Nephron progenitor cell (in vitro differentiated cells): ENCODE results near the gene JMJD7.

Source experiments
- DNase-seq: peaks from one replicate; pipeline ENCODE4 v3.0.0; 2021
- H3K27ac Mint-ChIP-seq: 2 replicates; pipeline ENCODE4 v1.8.0; 2021; ENCODE audit warnings: mild to moderate bottlenecking, moderate library complexity, mixed read lengths
- H3K27me3 Mint-ChIP-seq: 2 replicates; pipeline ENCODE4 v1.8.0; 2021; ENCODE audit warnings: mild to moderate bottlenecking, low read depth, mixed read lengths; ENCODE audit not compliant: poor library complexity
- H3K36me3 Mint-ChIP-seq: 2 replicates; pipeline ENCODE4 v1.8.0; 2021; ENCODE audit warnings: low read depth, mixed read lengths
- H3K4me1 Mint-ChIP-seq: 2 replicates; pipeline ENCODE4 v1.8.0; 2021; ENCODE audit warnings: mixed read lengths
- H3K4me3 Mint-ChIP-seq: 2 replicates; pipeline ENCODE4 v1.8.0; 2021; ENCODE audit warnings: mild to moderate bottlenecking, moderate library complexity, mixed read lengths
- H3K9me3 Mint-ChIP-seq: 2 replicates; pipeline ENCODE4 v1.8.0; 2021; ENCODE audit warnings: mild to moderate bottlenecking, moderate library complexity, mixed read lengths
- TF ChIP-seq, protein P1 (sequence below): fragments of 200-600 bp; sonication (generic); IDR thresholded peaks from 2 replicates; pipeline ENCODE4 v1.5.0; 2021; ENCODE audit warnings: antibody characterized with exemption

JMJD7 gene

DNA sequence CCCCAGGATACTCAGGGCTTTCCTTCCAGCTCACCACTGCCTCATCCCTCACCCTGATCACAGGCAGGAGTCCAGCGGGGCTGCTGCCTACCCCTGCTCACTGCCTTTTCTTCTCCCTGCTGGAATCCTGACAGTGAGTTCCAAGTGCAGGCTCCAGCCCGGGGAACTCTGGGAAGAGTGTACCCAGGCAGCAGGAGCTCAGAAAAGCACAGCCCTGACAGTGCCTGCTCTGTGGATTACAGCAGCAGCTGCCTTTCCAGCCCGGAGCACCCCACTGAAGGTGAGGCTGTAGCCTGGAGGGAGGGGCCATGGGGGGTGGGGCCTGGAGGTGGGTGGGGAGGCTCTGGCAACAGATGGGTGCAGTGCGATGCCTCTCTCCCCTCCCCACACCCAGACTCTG, 6.1 kb upstream of the JMJD7 start:
- Mint-ChIP-seq H3K4me3 (no peak overlapping the region), H3K27ac (peak overlapping the region; percentile 90)

DNA sequence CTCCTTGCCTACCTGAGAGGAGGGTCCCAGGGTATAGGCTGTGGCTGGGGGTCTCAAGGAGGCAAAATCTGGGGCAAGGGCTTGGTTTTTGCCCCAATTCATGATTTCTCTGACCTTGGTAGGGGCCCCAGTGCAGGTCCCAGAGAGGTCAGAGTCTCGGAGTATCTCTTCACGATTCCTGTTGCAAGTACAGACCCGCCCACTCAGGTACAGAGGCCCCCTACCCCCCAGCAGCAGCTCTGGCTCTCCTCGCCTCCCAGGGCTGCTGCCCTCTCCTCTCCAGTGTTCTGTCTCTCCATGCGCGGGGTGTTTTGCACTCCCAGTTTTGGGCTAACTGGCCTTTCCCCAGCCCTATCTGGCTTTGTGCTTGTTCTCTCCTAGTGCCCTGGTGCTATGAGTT, 5.4 kb upstream of the JMJD7 start:
- Mint-ChIP-seq H3K9me3 (no peaks in the 10 kb centered on the region), H3K4me1 (no peaks in the 10 kb centered on the region), H3K36me3 (peaks cover 20% of the 10 kb centered on the region), H3K27me3 (peaks cover 20% of the 10 kb centered on the region), H3K4me3 (no peak overlapping the region), H3K27ac (no peak overlapping the region)
- TF ChIP-seq, protein P1, sequence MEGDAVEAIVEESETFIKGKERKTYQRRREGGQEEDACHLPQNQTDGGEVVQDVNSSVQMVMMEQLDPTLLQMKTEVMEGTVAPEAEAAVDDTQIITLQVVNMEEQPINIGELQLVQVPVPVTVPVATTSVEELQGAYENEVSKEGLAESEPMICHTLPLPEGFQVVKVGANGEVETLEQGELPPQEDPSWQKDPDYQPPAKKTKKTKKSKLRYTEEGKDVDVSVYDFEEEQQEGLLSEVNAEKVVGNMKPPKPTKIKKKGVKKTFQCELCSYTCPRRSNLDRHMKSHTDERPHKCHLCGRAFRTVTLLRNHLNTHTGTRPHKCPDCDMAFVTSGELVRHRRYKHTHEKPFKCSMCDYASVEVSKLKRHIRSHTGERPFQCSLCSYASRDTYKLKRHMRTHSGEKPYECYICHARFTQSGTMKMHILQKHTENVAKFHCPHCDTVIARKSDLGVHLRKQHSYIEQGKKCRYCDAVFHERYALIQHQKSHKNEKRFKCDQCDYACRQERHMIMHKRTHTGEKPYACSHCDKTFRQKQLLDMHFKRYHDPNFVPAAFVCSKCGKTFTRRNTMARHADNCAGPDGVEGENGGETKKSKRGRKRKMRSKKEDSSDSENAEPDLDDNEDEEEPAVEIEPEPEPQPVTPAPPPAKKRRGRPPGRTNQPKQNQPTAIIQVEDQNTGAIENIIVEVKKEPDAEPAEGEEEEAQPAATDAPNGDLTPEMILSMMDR = no peak
- DNase-seq = no peak

More for the DNA sequence above, 6.1 kb upstream of the JMJD7 start:
- H3K9me3 Mint-ChIP-seq = no peaks in the 10 kb centered on the region
- TF ChIP-seq, protein P1 = no peak
- no peaks in the 10 kb centered on the region for H3K4me1 Mint-ChIP-seq
- no peak for DNase-seq
- H3K27me3 Mint-ChIP-seq = peaks cover 14% of the 10 kb centered on the region
- peaks cover 24% of the 10 kb centered on the region for H3K36me3 Mint-ChIP-seq

DNA sequence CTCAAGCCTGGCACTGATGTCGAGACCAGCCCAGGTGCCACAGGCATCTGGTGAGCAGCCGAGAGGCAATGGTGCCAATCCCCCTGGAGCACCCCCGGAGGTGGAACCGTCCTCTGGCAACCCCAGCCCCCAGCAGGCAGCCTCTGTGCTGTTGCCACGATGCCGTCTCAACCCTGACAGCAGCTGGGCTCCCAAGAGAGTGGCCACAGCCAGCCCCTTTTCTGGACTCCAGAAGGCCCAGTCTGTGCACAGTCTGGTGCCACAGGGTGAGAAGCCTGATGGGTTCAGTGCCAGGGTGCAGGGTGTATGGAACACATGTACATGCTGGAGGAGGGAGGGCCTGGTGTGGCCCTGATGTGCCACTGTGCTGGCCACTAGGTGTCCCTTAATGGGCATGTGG, 4.9 kb upstream of the JMJD7 start:
- H3K27ac Mint-ChIP-seq = no peak overlapping the region
- TF ChIP-seq, protein P1 = no peak

DNA sequence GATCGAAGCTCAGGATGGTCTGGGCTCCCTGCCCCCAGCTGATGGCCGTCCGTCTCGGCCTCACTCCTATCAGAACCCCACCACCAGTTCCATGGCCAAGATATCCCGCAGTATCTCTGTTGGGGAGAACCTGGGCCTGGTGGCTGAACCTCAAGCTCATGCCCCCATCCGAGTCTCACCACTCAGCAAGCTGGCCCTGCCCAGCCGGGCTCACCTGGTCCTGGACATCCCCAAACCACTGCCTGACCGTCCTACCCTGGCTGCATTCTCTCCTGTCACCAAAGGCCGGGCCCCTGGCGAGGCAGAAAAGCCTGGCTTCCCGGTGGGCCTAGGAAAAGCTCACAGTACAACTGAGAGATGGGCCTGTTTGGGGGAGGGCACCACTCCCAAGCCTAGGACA, 4.4 kb upstream of the JMJD7 start:
- Mint-ChIP-seq H3K36me3 (peaks cover 11% of the 10 kb centered on the region), H3K27ac (no peak overlapping the region), H3K9me3 (no peaks in the 10 kb centered on the region), H3K27me3 (peaks cover 23% of the 10 kb centered on the region), H3K4me3 (no peak overlapping the region), H3K4me1 (peaks cover 2% of the 10 kb centered on the region)
- DNase-seq = no peak
- TF ChIP-seq, protein P1 = no peak

More for the DNA sequence above, 4.9 kb upstream of the JMJD7 start:
- no peaks in the 10 kb centered on the region for H3K9me3 Mint-ChIP-seq
- no peak overlapping the region for H3K4me3 Mint-ChIP-seq
- no peaks in the 10 kb centered on the region for H3K4me1 Mint-ChIP-seq
- H3K36me3 Mint-ChIP-seq = peaks cover 16% of the 10 kb centered on the region
- no peak for DNase-seq
- peaks cover 25% of the 10 kb centered on the region for H3K27me3 Mint-ChIP-seq

DNA sequence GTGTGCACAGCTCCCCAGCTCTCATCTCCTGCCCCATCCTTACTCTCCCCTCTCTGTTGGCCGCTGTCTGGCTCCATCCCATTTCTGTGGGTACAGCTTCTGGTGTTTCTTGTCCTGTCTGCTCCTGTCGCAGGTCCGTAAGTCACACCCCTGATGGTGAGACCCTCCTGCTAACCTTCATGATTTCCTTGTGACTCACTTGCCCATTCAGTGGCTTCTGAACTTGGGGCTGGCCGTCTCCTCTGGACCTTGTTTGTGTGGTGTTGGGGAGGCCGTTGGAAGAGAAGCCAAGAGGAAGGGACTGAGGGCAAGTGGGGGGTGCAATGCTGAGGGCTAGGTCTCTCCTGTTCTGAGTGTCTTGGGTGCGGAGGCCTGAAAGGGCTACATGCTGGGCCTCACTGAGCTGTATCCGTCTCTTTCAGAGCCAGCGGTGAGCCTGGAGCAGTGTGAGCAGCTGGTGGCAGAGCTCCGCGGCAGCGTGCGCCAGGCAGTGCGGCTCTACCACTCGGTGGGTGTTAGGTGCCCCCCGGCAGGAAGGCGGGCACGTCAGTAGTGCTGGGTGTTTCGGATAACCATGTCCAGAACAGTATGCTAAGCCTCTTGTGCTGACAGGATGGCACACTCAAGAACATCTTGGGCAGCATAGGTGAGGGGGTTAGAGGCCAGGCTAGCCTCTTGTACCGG, 3.7 kb upstream of the JMJD7 start:
- Mint-ChIP-seq H3K4me3 (no peak overlapping the region), H3K4me1 (peaks cover 9% of the 10 kb centered on the region), H3K9me3 (no peaks in the 10 kb centered on the region), H3K27me3 (peaks cover 21% of the 10 kb centered on the region), H3K36me3 (peaks cover 4% of the 10 kb centered on the region), H3K27ac (peak overlapping the region; percentile 17)
- no peak for DNase-seq
- TF ChIP-seq, protein P1 = no peak

DNA sequence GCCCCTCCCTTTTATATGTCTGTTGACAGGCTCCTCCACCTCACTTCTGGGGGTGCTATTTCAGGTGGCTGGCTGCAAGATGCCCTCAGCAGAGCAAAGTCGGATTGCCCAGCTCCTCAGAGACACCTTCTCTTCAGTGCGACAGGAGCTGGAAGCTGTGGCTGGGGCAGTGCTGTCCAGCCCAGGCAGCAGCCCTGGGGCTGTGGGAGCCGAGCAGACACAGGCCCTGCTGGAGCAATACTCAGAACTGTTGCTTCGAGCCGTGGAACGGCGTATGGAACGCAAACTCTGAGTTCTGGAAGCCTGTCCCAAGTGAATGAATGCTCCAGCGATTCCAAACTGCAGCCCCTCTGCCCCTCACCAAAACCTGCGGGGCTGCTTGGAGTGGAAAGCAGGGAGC, 2.7 kb upstream of the JMJD7 start:
- Mint-ChIP-seq H3K4me1 (peaks cover 16% of the 10 kb centered on the region), H3K27ac (no peak overlapping the region), H3K27me3 (peaks cover 21% of the 10 kb centered on the region), H3K4me3 (no peak overlapping the region), H3K36me3 (peaks cover 4% of the 10 kb centered on the region), H3K9me3 (no peaks in the 10 kb centered on the region)
- no peak for DNase-seq
- TF ChIP-seq, protein P1 = no peak
